GM08714 (cell line): ENCODE results near the gene GADD45B.
"Not testable (repeated sequence)": the region's sequence is repeated elsewhere in the genome, so short reads cannot be mapped to it uniquely, and the experiment has no call there.

ENCODE experiments used
- H3K4me3 ChIP-seq: fragments of 200-500 bp; sonication (Bioruptor generic); 2 replicates; pipeline ENCODE4 v1.5.1; 2014; ENCODE audit warnings: mild to moderate bottlenecking, low read length, inconsistent platforms
- ZNF274 ChIP-seq: IDR thresholded peaks from 2 replicates; pipeline ENCODE4 v1.6.1; 2012; ENCODE audit warnings: mild to moderate bottlenecking, low read depth, low read length

The GADD45B gene

DNA sequence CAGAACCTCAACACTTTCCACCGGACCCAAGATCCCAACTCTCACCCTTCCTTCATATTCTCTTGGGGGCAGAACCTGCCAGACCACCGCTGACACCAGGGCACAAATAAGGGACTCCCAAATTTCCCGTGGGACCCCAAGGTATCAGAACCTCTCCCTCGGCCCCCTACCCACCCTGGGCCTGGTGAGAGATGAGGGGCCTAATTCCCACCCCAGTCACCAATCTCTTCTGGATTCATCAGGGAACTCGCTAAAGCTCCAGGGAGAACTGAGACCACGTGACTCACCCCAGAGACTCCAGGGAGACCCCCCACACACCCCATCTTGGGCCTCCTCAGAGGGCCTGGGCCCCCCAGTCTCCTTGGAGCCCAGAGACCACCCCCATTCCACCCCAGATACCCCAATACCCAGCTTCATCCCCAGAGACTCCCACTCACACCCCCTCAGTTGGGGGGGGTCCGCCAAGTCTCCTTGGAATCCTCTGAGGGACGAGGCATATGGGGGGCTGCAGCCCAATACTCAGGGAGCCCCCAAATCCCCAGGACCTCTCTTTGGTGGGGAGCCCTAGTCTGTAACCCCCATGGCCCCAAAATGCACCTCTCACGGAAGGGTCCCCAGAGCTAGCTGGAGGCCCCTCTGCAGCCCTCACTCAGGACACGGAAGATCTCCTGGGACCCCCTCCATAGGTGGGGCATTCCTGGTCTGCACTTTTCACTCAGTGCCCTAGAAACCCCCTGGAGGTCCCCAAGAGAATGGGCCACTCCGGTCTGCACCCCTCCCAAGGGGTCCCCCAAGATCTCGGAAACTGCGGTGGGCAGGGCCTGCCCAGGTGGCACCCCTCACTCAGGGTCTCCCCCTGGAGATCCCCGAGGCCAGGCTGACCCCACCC lies 20.7 kb upstream of the GADD45B start:
- no peak for TF ChIP-seq ZNF274

DNA sequence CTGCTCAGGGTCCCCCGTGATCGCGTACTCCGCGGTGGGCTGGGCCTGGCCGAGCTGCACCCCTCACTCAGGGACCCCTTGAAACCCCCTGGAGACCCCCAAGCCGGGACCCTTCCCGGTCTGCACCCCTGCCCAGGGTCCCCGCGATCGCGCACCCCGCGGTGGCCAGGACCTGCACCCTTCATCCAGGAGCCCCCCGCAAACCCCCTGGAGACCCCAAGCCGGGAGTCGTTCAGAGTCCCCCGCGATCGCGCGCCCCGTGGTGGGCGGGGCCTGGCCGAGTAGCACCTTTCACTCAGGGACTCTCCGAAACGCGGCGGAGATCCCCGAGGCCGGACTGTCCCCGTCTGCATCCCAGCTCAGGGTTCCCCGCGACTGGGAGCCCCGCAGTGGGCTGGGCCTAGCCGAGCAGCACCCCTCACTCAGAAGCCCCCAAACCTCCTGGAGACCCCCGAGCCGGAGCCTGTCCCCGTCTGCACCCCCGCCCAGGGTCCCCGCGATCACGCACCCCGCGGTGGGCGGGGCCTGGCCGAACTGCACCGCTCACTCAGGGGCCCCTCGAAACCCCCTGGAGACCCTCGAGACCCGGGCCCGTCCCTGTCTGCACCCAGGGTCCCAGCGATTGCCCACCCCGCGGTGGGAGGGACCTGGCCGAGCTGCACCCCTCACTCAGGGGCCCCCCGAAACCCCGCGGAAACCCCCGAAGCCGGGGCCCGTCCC lies 19.9 kb upstream of the GADD45B start:
- peak overlapping the region; percentile 95 for H3K4me3 ChIP-seq
- TF ChIP-seq ZNF274, result no peak

More for the DNA sequence above, 20.7 kb upstream of the GADD45B start:
- peak overlapping the region; percentile 95 for H3K4me3 ChIP-seq

DNA sequence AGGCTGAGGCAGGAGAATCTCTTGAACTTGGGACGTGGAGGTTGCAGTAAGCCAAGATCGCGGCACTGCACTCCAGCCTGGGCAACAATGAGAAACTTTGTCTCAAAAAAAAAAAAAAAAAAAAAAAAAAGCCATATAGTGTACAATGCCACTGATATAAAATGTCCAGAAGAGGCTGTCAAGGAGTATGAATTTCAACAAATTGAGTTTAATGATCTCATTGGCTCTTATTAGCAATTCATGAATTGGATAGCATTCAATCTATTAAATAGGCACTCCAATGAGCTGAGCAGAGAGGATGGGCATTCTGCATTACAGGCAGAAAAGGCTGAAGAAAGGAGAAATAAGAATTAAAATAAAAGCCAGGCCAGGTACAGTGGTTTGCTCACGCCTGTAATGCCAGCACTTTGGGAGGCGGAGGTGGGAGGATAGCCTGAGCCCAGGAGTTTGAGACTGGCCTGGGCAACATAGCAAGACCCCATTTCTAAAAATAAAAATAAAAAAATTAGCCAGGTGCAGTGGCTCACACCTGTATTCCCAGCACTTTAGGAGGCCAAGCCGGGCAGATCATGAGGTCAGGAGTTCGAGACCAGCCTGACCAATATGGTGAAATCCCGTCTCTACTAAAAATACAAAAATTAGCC lies 18.4 kb upstream of the GADD45B start:
- peak overlapping the region; percentile 49; the same call in 1 of the 2 replicates for H3K4me3 ChIP-seq
- TF ChIP-seq ZNF274, result no peak

- no peak for TF ChIP-seq ZNF274
- H3K4me3 ChIP-seq, result no peak overlapping the region
Observed at GRCh38 chr19:2458054-2458453, 17.9 kb upstream of the GADD45B start.

GRCh38 chr19:2458776-2459175 lies 17.2 kb upstream of the GADD45B start:
- not testable (repeated sequence) for H3K4me3 ChIP-seq

GRCh38 chr19:2460245-2460644 lies 15.7 kb upstream of the GADD45B start:
- TF ChIP-seq ZNF274, result no peak
- H3K4me3 ChIP-seq, result no peak overlapping the region

- TF ChIP-seq ZNF274, result no peak
- H3K4me3 ChIP-seq, result peak overlapping the region; percentile 64
Observed at GRCh38 chr19:2461751-2462634, 13.9 kb upstream of the GADD45B start.

DNA sequence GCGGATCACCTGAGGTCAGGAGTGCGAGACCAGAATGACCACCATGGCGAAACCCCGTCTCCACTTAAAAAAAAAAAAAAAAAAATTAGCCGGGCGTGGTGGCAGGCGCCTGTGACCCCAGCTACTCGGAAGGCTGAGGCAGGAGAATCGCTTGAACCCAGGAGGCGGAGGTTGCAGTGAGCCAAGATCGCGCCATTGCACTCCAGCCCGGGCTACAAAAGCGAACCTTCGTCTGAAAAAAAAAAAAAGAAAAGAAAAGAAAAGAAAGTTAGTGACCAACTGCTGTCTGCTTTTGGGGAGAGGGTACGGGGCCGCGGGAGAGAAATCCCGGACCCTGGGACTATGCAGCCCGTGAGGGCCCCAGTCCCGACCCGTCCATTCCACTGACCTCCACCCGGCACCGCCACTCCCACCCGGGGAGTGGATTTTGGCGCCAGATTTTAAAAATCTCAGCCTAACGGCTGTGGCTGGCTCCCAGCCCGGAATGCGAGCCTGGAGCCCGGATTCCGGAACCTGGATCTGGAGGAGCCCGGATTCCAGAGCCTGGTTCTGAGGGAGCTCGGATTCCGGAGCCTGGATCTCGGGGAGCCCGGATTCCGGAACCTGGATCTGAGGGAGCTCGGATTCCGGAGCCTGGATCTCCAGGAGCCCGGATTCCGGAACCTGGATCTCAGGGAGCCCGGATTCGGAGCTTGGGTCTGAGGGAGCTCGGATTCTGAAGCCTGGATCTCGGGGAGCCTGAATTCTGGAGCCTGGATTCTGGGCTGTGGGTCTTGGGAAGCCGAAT lies 13.1 kb upstream of the GADD45B start:
- no peak for TF ChIP-seq ZNF274
- H3K4me3 ChIP-seq, result peak overlapping the region; percentile 64; the same call in 1 of the 2 replicates

DNA sequence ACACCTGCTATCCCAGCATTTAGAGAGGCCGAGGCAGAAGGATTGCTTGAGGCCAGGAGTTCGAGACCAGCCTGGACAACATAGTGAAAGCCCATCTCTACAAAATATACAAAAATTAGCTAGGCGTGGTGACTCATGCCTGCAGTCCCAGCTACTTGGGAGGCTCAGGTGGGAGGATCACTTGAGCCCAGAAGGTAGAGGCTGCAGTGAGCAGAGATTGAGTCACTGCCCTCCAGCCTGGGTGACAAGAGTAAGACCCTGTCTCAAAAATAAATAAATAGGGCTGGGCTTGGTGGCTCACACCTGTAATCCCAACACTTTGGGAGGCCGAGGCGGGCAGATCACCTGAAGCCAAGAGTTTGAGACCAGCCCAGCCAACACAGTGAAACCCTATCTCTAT lies 12.2 kb upstream of the GADD45B start:
- not testable (repeated sequence) for H3K4me3 ChIP-seq

- no peak overlapping the region for H3K4me3 ChIP-seq
- no peak for TF ChIP-seq ZNF274
Observed at GRCh38 chr19:2464389-2464788, 11.5 kb upstream of the GADD45B start.

DNA sequence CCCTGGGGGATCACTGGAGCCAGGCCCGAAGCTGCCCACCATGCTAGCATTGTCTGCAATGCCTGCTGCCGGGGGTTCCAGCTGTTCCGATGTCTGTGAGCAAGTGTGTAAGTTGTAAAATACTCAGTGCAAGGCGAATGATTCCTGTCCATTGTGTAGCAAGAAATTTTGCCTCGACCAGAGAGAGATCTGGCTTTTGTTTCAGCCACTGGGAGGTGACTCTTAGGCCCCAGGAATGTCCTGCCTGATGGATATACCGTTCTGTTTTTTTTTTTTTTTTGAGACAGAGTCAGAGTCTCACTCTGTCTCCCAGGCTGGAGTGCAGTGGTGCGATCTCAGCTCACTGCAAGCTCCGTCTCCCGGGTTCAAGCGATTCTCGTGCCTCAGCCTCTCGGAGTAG lies 7.3 kb upstream of the GADD45B start:
- H3K4me3 ChIP-seq, result no peak overlapping the region
- no peak for TF ChIP-seq ZNF274

DNA sequence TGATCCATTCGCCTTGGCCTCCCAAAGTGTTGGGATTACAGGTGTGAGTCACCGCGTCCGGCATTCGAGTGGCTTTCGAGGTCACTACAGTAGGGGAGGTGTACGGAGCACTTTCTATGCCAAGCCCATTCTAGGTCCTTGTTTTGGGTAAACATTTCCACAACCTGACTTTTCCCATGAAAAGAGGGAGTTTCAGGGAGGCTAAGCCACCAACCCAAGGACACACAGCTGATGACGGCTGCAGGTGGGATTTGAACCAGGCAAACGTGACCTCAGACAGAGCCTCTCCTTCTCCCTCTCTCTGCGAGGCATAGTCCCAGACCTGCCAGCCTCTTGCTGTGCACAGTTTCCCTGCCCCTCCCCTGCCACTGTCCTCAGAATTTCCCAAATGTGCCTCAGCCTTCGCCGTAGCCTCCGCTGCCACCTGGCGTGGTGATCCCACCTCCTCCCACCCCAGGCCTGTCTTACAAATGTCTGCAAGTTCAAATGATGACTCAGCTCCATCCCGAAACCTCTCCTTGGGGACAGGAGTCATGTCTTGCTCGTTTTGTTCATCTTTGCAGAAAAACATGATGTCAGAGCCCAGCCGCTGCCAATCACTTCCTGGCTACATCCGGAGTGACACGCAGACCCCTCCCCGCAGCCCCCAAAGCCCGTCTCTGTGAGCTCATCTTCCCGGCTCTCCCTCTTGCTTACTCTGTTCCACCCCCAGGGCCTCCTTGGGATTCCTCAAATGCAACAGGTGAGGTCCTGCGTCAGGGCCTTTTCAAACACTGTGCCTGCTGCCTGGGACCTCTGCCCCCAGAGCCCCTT lies 6.6 kb upstream of the GADD45B start:
- H3K4me3 ChIP-seq, result no peak overlapping the region
- no peak for TF ChIP-seq ZNF274

DNA sequence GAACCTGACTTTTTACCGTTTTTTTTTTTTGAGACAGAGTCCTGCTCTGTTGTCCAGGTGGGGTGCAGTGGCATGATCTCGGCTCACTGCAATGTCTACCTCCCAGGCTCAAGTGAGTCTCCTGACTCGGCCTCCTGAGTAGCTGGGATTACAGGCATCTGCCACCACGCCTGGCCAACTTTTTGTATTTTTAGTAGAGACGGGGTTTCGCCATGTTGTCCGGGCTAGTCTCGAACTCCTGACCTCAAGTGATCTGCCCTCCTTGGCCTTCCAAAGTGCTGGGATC lies 6.1 kb upstream of the GADD45B start:
- H3K4me3 ChIP-seq, result not testable (repeated sequence)
